IPS-11a (cell line): Measurements from ENCODE around the gene SLC7A8.
"Not testable (repeated sequence)": the region's sequence is repeated elsewhere in the genome, so short reads cannot be mapped to it uniquely, and the experiment has no call there.

Source experiments
- H3K4me3 ChIP-seq: one replicate; pipeline ENCODE4 v1.5.1; 2013; ENCODE audit warnings: low read depth, low read length, control low read depth

The SLC7A8 gene

GRCh38 chr14:23115918-23116317 lies 67.5 kb downstream of the SLC7A8 start:
- no peak overlapping the region for H3K4me3 ChIP-seq

GRCh38 chr14:23115039-23115731 lies 68.3 kb downstream of the SLC7A8 start:
- H3K4me3 ChIP-seq, result no peak overlapping the region

GRCh38 chr14:23114669-23115038 lies 68.8 kb downstream of the SLC7A8 start:
- no peak overlapping the region for H3K4me3 ChIP-seq

- H3K4me3 ChIP-seq, result no peak overlapping the region
Measured at GRCh38 chr14:23114120-23114458, 69.4 kb downstream of the SLC7A8 start.

- H3K4me3 ChIP-seq, result no peak overlapping the region
Measured at GRCh38 chr14:23113431-23114119, 69.9 kb downstream of the SLC7A8 start.

- H3K4me3 ChIP-seq, result no peak overlapping the region
Measured at GRCh38 chr14:23112359-23113178, 70.9 kb downstream of the SLC7A8 start.

GRCh38 chr14:23110579-23111365 lies 72.7 kb downstream of the SLC7A8 start:
- no peak overlapping the region for H3K4me3 ChIP-seq

GRCh38 chr14:23109769-23110168 lies 73.7 kb downstream of the SLC7A8 start:
- H3K4me3 ChIP-seq, result no peak overlapping the region

- not testable (repeated sequence) for H3K4me3 ChIP-seq
Measured at GRCh38 chr14:23108169-23108568, 75.3 kb downstream of the SLC7A8 start.

- H3K4me3 ChIP-seq, result not testable (repeated sequence)
Measured at GRCh38 chr14:23107620-23108019, 75.8 kb downstream of the SLC7A8 start.

- no peak overlapping the region for H3K4me3 ChIP-seq
Measured at GRCh38 chr14:23106747-23107045, 76.8 kb downstream of the SLC7A8 start.

- no peak overlapping the region for H3K4me3 ChIP-seq
Measured at GRCh38 chr14:23105348-23105824, 78.1 kb downstream of the SLC7A8 start.

- no peak within 1 kb of the TSS for H3K4me3 ChIP-seq
Measured at GRCh38 chr14:23104591-23105347, 78.7 kb downstream of the SLC7A8 start, which contains the start of gene CIROP. CIROP (minus strand) TSS chr14:23104989; CDS start chr14:23104920, 69 bp downstream.

GRCh38 chr14:23104070-23104590 lies 79.3 kb downstream of the SLC7A8 start:
- no peak overlapping the region for H3K4me3 ChIP-seq

GRCh38 chr14:23103581-23103980 lies 79.9 kb downstream of the SLC7A8 start:
- H3K4me3 ChIP-seq, result no peak overlapping the region

GRCh38 chr14:23102801-23103200 lies 80.7 kb downstream of the SLC7A8 start:
- H3K4me3 ChIP-seq, result no peak overlapping the region

GRCh38 chr14:23101986-23102625 lies 81.4 kb downstream of the SLC7A8 start:
- no peak overlapping the region for H3K4me3 ChIP-seq

- H3K4me3 ChIP-seq, result no peak overlapping the region
Measured at GRCh38 chr14:23101213-23101970, 82.1 kb downstream of the SLC7A8 start.
